22Rv1 (cell line): ENCODE measurements around the gene SCN5A.

ENCODE experiments used
- ZFX ChIP-seq: fragments of 450-650 bp; IDR thresholded peaks from 2 replicates; pipeline ENCODE4 v1.6.1; 2017; ENCODE audit warnings: antibody characterized with exemption, borderline replicate concordance
- TF ChIP-seq, protein P1 (sequence below): fragments of 450-650 bp; IDR thresholded peaks from 2 replicates; pipeline ENCODE4 v1.5.1; 2017; ENCODE audit warnings: mild to moderate bottlenecking

DNA sequence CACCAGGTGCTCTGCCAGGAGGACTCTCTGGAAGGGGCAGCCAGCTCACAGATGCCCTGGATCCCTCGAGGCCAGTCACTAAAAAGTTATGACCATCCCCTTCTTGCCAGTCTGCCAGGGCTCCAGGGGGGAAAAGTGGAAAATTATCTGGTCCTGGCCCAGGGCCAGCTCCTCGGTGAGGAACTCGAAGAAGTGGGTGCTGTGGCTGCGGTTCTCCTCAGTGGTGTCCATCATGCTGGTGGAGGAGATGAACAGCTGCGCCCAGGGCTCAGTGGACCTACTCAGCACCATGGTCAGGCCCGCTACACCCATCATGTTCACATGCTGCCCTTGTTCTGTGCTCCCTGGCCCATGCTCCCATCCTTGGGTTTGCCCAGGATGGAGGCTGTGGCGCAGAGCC is 134.1 kb downstream of the SCN5A start:
- TF ChIP-seq, protein P1, sequence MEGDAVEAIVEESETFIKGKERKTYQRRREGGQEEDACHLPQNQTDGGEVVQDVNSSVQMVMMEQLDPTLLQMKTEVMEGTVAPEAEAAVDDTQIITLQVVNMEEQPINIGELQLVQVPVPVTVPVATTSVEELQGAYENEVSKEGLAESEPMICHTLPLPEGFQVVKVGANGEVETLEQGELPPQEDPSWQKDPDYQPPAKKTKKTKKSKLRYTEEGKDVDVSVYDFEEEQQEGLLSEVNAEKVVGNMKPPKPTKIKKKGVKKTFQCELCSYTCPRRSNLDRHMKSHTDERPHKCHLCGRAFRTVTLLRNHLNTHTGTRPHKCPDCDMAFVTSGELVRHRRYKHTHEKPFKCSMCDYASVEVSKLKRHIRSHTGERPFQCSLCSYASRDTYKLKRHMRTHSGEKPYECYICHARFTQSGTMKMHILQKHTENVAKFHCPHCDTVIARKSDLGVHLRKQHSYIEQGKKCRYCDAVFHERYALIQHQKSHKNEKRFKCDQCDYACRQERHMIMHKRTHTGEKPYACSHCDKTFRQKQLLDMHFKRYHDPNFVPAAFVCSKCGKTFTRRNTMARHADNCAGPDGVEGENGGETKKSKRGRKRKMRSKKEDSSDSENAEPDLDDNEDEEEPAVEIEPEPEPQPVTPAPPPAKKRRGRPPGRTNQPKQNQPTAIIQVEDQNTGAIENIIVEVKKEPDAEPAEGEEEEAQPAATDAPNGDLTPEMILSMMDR, result no peak
- TF ChIP-seq ZFX, result no peak
